Activated B cell treated with CpG ODN at 0.5 μM for 24 hours (primary cell): ENCODE measurements around the gene EXOSC7. TPM values are rescaled to one million over a fixed set of nuclear protein-coding genes. Genes with fewer than 3 reads are reported as not detected.

ENCODE experiments used
- ATAC-seq: fragments of 200-7000 bp; cut with Tn5 transposase; one replicate; pipeline ENCODE4 v1.10.0; 2021; ENCODE audit warnings: low read depth, mild to moderate bottlenecking, moderate library complexity
- CTCF ChIA-PET: fragments of 350-600 bp; sonication (Branson Sonifier 250); formaldehyde crosslinking; loops from one replicate; lab custom pipeline; 2021; ENCODE audit warnings: antibody characterized with exemption; lab: Charles Lee
- POLR2A ChIA-PET: fragments of 350-600 bp; sonication (Branson Sonifier 250); formaldehyde crosslinking; loops from one replicate; lab custom pipeline; 2021; ENCODE audit warnings: antibody characterized with exemption; lab: Charles Lee
- DNase-seq: peaks from one replicate; pipeline ENCODE4 v3.0.0; 2022
- H3K27ac Mint-ChIP-seq: one replicate; pipeline ENCODE4 v1.8.0; 2020; ENCODE audit warnings: mixed read lengths
- H3K27me3 Mint-ChIP-seq: one replicate; pipeline ENCODE4 v1.8.0; 2021; ENCODE audit warnings: mixed read lengths
- H3K36me3 Mint-ChIP-seq: one replicate; pipeline ENCODE4 v1.8.0; 2021; ENCODE audit warnings: low read depth, mixed read lengths
- H3K4me1 Mint-ChIP-seq: one replicate; pipeline ENCODE4 v1.8.0; 2021; ENCODE audit warnings: mixed read lengths
- H3K4me3 Mint-ChIP-seq: one replicate; pipeline ENCODE4 v1.8.0; 2020; ENCODE audit warnings: mild to moderate bottlenecking, mixed read lengths
- H3K9me3 Mint-ChIP-seq: one replicate; pipeline ENCODE4 v1.8.0; 2020; ENCODE audit warnings: mixed read lengths
- CTCF ChIP-seq: fragments of 200-600 bp; IDR thresholded peaks from one replicate; pipeline ENCODE4 v1.8.0; 2022; ENCODE audit warnings: antibody characterized with exemption, mild to moderate bottlenecking
- intact Hi-C: fragments of 100-400 bp; cut with micrococcal nuclease; formaldehyde crosslinking; loops from one replicate; pipeline ENCODE4 v1.15.1; 2024
- total RNA-seq: library from RNA; stranded (reverse); gene quantifications from 2 replicates; pipeline ENCODE4 v1.2.3, GENCODE V29; 2022

Gene EXOSC7
- total RNA-seq, 1 donor from 2014 or later, result 44.0 TPM

GRCh38 chr3:44962621-44963393 lies 13.2 kb upstream of the EXOSC7 start:
- TF ChIP-seq CTCF, result no peak
- intact Hi-C loops, result no loop called here
- H3K4me1 Mint-ChIP-seq, result peaks cover 22% of the 10 kb centered on the region
- H3K27ac Mint-ChIP-seq, result no peak overlapping the region
- ATAC-seq (no peak), DNase-seq (no peak)
- no peaks in the 10 kb centered on the region for H3K9me3 Mint-ChIP-seq
- no peaks in the 10 kb centered on the region for H3K27me3 Mint-ChIP-seq
- ChIA-PET POLR2A (no interaction called here), CTCF (no interaction called here)
- no peak overlapping the region for H3K4me3 Mint-ChIP-seq
- peaks cover 21% of the 10 kb centered on the region for H3K36me3 Mint-ChIP-seq

- no peaks in the 10 kb centered on the region for H3K27me3 Mint-ChIP-seq
- no peak overlapping the region for H3K4me3 Mint-ChIP-seq
- H3K4me1 Mint-ChIP-seq, result peaks cover 31% of the 10 kb centered on the region
- TF ChIP-seq CTCF, result no peak
- intact Hi-C loops, result no loop called here
- POLR2A ChIA-PET, result no interaction called here
- no peaks in the 10 kb centered on the region for H3K9me3 Mint-ChIP-seq
- no peak overlapping the region for H3K27ac Mint-ChIP-seq
- no peak for ATAC-seq
- CTCF ChIA-PET, result interaction anchor here (1.2 kb wide), 1 partner anchor 9 kb away, joined by 3 read pairs; no protein-coding TSS in a partner anchor
- DNase-seq, result no peak
- H3K36me3 Mint-ChIP-seq, result peaks cover 13% of the 10 kb centered on the region
These were observed 12.3 kb upstream of the EXOSC7 start for GRCh38 chr3:44963571-44964325.

GRCh38 chr3:44965165-44965564 lies 10.9 kb upstream of the EXOSC7 start:
- peaks cover 45% of the 10 kb centered on the region for H3K4me1 Mint-ChIP-seq
- no peaks in the 10 kb centered on the region for H3K27me3 Mint-ChIP-seq
- ATAC-seq (no peak), DNase-seq (no peak)
- no peak overlapping the region for H3K27ac Mint-ChIP-seq
- intact Hi-C loops, result no loop called here
- peaks cover 5% of the 10 kb centered on the region for H3K36me3 Mint-ChIP-seq
- TF ChIP-seq CTCF, result no peak
- H3K9me3 Mint-ChIP-seq, result no peaks in the 10 kb centered on the region
- CTCF ChIA-PET, result no interaction called here
- no peak overlapping the region for H3K4me3 Mint-ChIP-seq
- POLR2A ChIA-PET, result no interaction called here

- H3K27me3 Mint-ChIP-seq, result no peaks in the 10 kb centered on the region
- DNase-seq, result no peak
- ATAC-seq, result no peak
- H3K4me1 Mint-ChIP-seq, result peaks cover 49% of the 10 kb centered on the region
- H3K27ac Mint-ChIP-seq, result no peak overlapping the region
- H3K4me3 Mint-ChIP-seq, result no peak overlapping the region
- ChIA-PET CTCF (no interaction called here), POLR2A (interaction anchor here (1.5 kb wide), 1 partner anchor 9 kb away, joined by 9 read pairs; the partner anchor contains the start of genes EXOSC7 and ZDHHC3)
- no peaks in the 10 kb centered on the region for H3K9me3 Mint-ChIP-seq
- intact Hi-C loops, result no loop called here
- H3K36me3 Mint-ChIP-seq, result peaks cover 5% of the 10 kb centered on the region
- TF ChIP-seq CTCF, result no peak
These were observed 9.2 kb upstream of the EXOSC7 start for GRCh38 chr3:44966795-44967278.

- intact Hi-C loops, result no loop called here
- ChIA-PET POLR2A (no interaction called here), CTCF (no interaction called here)
- Mint-ChIP-seq H3K27ac (no peak overlapping the region), H3K27me3 (no peaks in the 10 kb centered on the region), H3K4me3 (no peak overlapping the region), H3K36me3 (peaks cover 8% of the 10 kb centered on the region), H3K9me3 (no peaks in the 10 kb centered on the region), H3K4me1 (peaks cover 44% of the 10 kb centered on the region)
- no peak for DNase-seq
- TF ChIP-seq CTCF, result no peak
- no peak for ATAC-seq
These were observed 7.6 kb upstream of the EXOSC7 start for GRCh38 chr3:44968447-44968858.
